LNCAP (cell line): ENCODE results near the gene MALRD1.

ENCODE experiments used
- CTCF ChIP-seq: fragments of 450-650 bp; IDR thresholded peaks from 2 replicates; pipeline ENCODE4 v1.5.1; 2017; ENCODE audit warnings: mild to moderate bottlenecking

MALRD1 gene

GRCh38 chr10:19111501-19112267 is 63.1 kb downstream of the MALRD1 start:
- no peak for TF ChIP-seq CTCF

GRCh38 chr10:19117438-19117837 is 68.8 kb downstream of the MALRD1 start:
- TF ChIP-seq CTCF = no peak

GRCh38 chr10:19119191-19119590 is 70.6 kb downstream of the MALRD1 start:
- TF ChIP-seq CTCF = no peak

GRCh38 chr10:19120381-19120908 is 71.8 kb downstream of the MALRD1 start:
- TF ChIP-seq CTCF = no peak

- TF ChIP-seq CTCF = no peak
These were observed 85.4 kb downstream of the MALRD1 start for GRCh38 chr10:19133992-19134391.

GRCh38 chr10:19142967-19143366 is 94.4 kb downstream of the MALRD1 start:
- TF ChIP-seq CTCF = no peak

GRCh38 chr10:19144206-19144605 is 95.6 kb downstream of the MALRD1 start:
- TF ChIP-seq CTCF = no peak
